Choroid plexus epithelial cell (primary cell): ENCODE results near the gene CALU.

ENCODE experiments used
- DNase-seq: peaks from one replicate; pipeline ENCODE4 v3.0.0-alpha.2; 2010; ENCODE audit warnings: low read depth
- H3K4me3 ChIP-seq: 2 replicates; pipeline ENCODE4 v1.5.1; 2011; ENCODE audit warnings: low read depth, mild to moderate bottlenecking, control low read depth, low read length, moderate library complexity
- CTCF ChIP-seq: conservative IDR thresholded peaks from 2 replicates; pipeline ENCODE4 v1.5.1; 2011; ENCODE audit warnings: low read depth, mild to moderate bottlenecking, control low read depth, inconsistent platforms, low read length, moderate library complexity

The CALU gene

GRCh38 chr7:128739048-128739962, at the start of gene CALU:
CALU (plus strand) TSS chr7:128739359; CDS start chr7:128748584, 9,225 bp downstream.
- peak; percentile 97 for DNase-seq
- H3K4me3 ChIP-seq: peak within 1 kb of the TSS; percentile 94
- TF ChIP-seq CTCF: peak; percentile 3

- no peak for DNase-seq
- TF ChIP-seq CTCF: no peak
- H3K4me3 ChIP-seq: no peak overlapping the region
Measured at GRCh38 chr7:128691227-128691626, 47.9 kb upstream of the CALU start.

- no peak for TF ChIP-seq CTCF
- peak; percentile 31 for DNase-seq
- H3K4me3 ChIP-seq: no peak overlapping the region
Measured at GRCh38 chr7:128692623-128693270, 46.4 kb upstream of the CALU start.

GRCh38 chr7:128693373-128694015, 45.7 kb upstream of the CALU start:
- no peak overlapping the region for H3K4me3 ChIP-seq
- no peak for TF ChIP-seq CTCF
- DNase-seq: no peak

GRCh38 chr7:128694738-128695137, 44.4 kb upstream of the CALU start:
- DNase-seq: no peak
- no peak for TF ChIP-seq CTCF
- H3K4me3 ChIP-seq: no peak overlapping the region

- DNase-seq: peak; percentile 69
- peak overlapping the region; percentile 49 for H3K4me3 ChIP-seq
- TF ChIP-seq CTCF: peak; percentile 55
Measured at GRCh38 chr7:128697302-128697905, 41.8 kb upstream of the CALU start.
